ENCODE measurements around the gene C16orf92.

DNA sequence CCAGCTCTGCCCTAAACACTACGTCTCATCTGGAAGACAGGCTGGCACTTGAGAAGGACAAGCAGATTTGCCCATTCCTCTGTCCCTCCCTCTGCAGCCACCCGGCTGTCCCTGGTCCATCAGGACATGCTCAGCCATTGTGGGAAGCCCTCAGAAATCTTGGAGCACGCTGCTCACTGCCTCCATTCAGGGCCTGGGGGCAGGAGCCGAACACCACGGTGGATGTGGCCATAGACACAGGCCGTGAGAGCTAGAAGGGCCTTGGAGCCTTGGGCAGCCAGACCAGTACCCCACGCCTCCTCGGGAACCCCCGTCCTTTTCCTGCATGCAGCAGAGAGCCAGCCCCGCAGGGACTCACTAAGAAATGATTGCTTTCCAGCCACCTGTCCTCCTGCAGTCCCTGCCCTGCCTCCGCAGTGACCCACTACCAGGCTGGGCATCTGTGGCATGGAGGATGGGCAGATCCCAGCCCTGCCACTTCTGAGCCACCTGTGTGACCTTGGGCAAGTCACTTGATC lies 15.6 kb upstream of the C16orf92 start:
- TF ChIP-seq, protein P1, sequence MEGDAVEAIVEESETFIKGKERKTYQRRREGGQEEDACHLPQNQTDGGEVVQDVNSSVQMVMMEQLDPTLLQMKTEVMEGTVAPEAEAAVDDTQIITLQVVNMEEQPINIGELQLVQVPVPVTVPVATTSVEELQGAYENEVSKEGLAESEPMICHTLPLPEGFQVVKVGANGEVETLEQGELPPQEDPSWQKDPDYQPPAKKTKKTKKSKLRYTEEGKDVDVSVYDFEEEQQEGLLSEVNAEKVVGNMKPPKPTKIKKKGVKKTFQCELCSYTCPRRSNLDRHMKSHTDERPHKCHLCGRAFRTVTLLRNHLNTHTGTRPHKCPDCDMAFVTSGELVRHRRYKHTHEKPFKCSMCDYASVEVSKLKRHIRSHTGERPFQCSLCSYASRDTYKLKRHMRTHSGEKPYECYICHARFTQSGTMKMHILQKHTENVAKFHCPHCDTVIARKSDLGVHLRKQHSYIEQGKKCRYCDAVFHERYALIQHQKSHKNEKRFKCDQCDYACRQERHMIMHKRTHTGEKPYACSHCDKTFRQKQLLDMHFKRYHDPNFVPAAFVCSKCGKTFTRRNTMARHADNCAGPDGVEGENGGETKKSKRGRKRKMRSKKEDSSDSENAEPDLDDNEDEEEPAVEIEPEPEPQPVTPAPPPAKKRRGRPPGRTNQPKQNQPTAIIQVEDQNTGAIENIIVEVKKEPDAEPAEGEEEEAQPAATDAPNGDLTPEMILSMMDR (IDR thresholded peaks at IDR 0.05; ENCODE audit: low read length), result no peak
- no peak for TF ChIP-seq EZH2 (IDR thresholded peaks at IDR 0.05; ENCODE audit: borderline replicate concordance, low read length)
